Measurements from ENCODE around the gene CDON.

- TF ChIP-seq, protein P1, sequence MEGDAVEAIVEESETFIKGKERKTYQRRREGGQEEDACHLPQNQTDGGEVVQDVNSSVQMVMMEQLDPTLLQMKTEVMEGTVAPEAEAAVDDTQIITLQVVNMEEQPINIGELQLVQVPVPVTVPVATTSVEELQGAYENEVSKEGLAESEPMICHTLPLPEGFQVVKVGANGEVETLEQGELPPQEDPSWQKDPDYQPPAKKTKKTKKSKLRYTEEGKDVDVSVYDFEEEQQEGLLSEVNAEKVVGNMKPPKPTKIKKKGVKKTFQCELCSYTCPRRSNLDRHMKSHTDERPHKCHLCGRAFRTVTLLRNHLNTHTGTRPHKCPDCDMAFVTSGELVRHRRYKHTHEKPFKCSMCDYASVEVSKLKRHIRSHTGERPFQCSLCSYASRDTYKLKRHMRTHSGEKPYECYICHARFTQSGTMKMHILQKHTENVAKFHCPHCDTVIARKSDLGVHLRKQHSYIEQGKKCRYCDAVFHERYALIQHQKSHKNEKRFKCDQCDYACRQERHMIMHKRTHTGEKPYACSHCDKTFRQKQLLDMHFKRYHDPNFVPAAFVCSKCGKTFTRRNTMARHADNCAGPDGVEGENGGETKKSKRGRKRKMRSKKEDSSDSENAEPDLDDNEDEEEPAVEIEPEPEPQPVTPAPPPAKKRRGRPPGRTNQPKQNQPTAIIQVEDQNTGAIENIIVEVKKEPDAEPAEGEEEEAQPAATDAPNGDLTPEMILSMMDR (IDR thresholded peaks at IDR 0.05) = no peak
- TF ChIP-seq ZFX (IDR thresholded peaks at IDR 0.05; ENCODE audit: borderline replicate concordance) = no peak
Measured at GRCh38 chr11:125931116-125931515, 131.6 kb downstream of the CDON start.

Measured in 22Rv1 (cell line).